ENCODE results near the gene SYS1.
A peak's percentile ranks its signal among the peaks of the same experiment; 100 is the strongest.

Gene SYS1

GRCh38 chr20:45358282-45359068, 4.5 kb upstream of the SYS1 start:
- H3K4me3 ChIP-seq (ENCODE audit: low read length): no peak overlapping the region
- no peak for DNase-seq (ENCODE audit: low read depth)
- no peak for TF ChIP-seq CTCF (conservative IDR thresholded peaks at IDR 0.05; ENCODE audit: low read depth, low read length)

GRCh38 chr20:45359069-45359405, 3.9 kb upstream of the SYS1 start:
- no peak overlapping the region for H3K4me3 ChIP-seq (ENCODE audit: low read length)
- TF ChIP-seq CTCF (conservative IDR thresholded peaks at IDR 0.05; ENCODE audit: low read depth, low read length): no peak
- DNase-seq (ENCODE audit: low read depth): no peak

GRCh38 chr20:45359406-45360148, 3.4 kb upstream of the SYS1 start:
- no peak overlapping the region for H3K4me3 ChIP-seq (ENCODE audit: low read length)
- DNase-seq (ENCODE audit: low read depth): no peak
- no peak for TF ChIP-seq CTCF (conservative IDR thresholded peaks at IDR 0.05; ENCODE audit: low read depth, low read length)

- DNase-seq (ENCODE audit: low read depth): no peak
- H3K4me3 ChIP-seq (ENCODE audit: low read length): no peak overlapping the region
- TF ChIP-seq CTCF (conservative IDR thresholded peaks at IDR 0.05; ENCODE audit: low read depth, low read length): no peak
These were observed 1.2 kb upstream of the SYS1 start for GRCh38 chr20:45361793-45362192.

GRCh38 chr20:45363611-45364492, 896 bp downstream of the SYS1 start:
- peak overlapping the region; percentile 72 for H3K4me3 ChIP-seq (ENCODE audit: low read length)
- no peak for TF ChIP-seq CTCF (conservative IDR thresholded peaks at IDR 0.05; ENCODE audit: low read depth, low read length)
- DNase-seq (ENCODE audit: low read depth): no peak

- H3K4me3 ChIP-seq (ENCODE audit: low read length): no peak overlapping the region
- TF ChIP-seq CTCF (conservative IDR thresholded peaks at IDR 0.05; ENCODE audit: low read depth, low read length): no peak
- DNase-seq (ENCODE audit: low read depth): no peak
These were observed 2.6 kb downstream of the SYS1 start for GRCh38 chr20:45365444-45365970.
